CD4-positive, alpha-beta T cell treated with Interleukin-10 for 1 hour (primary cell): ENCODE results near the gene CPLX1.
A peak's percentile ranks its signal among the peaks of the same experiment; 100 is the strongest.
"Not testable (repeated sequence)": the region's sequence is repeated elsewhere in the genome, so short reads cannot be mapped to it uniquely, and the experiment has no call there.

ENCODE experiments used
- DNase-seq: peaks from one replicate; pipeline ENCODE4 v3.0.0-alpha.2; 2020

CPLX1 gene

DNA sequence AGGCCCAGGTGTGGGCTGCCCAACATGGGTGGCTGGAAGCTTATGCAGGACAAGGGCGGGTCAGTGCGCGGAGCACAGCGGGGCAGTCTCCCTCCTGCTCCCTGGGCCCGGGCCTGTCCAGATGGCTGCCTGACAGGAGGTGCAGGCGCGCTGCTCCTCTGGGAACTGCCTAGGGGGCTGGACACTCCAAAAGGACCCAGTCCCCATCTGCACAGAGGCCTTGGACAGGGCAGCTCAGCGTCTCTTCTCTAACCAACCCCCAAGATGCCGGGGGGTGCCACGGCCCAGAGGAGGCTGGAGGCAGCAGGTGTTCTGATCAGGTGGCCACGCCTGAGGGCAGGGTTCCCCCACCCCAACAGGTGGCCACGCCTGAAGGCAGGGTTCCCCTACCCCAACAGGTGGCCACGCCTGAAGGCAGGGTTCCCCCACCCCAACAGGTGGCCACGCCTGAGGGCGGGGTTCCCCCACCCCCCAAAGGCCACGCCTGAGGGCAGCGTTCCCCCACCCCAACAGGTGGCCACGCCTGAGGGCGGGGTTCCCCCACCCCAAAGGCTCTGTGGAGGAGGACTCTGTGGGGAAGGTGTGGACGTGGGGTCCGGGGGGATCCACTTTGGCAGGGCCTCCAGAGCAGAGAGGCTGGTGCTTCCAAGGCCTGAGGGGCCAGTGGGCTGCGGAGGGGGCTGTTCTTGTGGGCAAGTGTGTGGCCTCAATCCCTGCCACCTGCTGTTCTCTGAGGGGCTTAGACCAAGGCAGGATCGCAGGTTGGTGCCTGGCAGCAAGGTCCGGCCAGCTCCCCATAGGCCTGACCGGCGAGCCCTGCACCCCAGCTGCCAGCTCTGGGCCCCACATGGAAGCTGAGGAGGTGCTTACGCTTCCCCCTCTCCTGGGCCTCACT lies 36.1 kb downstream of the CPLX1 start:
- no peak for DNase-seq

DNA sequence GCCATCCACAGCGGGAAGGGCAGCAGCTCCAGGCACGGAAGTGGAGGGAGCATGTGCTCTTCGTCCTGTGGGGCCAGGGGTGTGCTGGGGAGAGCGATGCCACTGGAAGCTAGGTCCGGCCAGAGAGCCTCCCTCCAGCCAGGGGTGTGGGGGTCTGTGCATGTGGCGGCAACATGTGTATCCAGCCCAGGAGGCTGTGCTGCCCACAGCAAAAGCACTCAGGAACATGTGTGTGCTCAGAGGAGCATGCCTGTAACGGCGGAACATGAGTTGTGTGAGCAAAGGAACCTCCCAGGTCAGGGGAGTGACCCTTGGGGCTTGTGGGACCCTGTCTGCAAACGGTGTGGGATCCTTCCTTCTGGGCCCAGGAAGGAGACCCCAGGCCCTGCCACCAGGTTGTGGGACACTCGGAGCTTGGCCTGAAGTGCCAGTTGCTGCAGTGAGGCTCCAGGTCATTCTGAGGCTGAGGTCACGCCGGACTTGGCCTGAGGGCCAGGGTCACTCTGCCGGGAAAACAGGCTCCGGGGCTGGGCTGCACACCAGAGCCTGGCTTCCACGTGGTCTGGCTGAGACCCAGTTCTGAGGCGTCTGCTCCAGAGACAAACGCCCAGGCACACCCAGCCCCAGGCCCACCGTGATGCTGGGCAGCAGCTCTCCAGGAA lies 37.2 kb downstream of the CPLX1 start:
- no peak for DNase-seq

DNA sequence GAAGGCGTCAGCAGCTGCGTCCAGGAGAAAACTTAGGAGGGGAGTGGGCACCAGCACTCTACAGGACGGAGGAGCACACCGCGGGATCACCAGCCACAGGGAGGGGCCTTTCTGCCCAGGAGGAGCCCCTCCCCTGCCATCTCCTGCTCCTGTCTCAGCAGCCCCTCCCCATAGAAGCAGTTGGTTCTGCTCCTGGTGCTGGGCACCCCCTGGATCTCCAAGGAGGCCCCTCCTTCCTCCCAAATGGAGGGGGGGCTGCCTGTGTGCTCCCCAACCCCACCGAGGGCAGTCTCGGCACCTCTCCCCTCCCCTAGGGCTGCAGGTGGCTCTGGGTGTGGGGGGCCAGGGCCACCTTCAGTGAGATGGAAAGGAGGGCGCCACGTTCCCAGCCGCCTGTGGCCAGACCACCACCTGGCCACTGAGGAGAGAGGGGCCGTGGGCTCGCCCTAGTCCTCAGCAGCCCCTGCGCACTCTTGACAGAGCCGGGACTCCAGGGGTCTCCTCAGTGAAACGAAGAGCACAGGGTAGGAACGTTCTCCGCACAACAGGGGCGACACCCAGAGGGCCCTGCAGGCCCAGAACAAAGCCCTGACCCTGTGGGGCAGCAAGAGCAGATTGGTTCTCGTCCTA lies 37.8 kb downstream of the CPLX1 start:
- no peak for DNase-seq

DNA sequence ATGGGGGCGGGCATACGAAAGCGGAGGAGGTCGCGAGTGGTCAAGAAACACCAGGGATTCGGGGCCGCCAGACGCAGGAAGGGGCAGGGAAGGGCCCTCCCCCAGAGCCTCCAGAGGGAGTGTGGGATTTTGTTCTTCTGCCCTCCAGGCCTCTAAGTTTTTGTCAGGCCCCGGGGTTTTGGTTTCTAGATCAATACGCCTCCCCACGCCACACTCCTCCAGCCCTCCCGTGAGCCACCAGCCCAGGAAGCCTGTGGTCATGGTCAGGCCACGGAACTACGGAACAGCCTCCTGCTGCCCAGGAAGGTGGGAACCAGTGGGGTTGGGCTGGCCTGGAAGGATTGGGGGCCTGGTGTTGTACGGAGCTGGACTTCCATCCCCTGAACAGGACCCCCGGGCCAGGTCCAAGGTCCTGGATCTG lies 38.4 kb downstream of the CPLX1 start:
- no peak for DNase-seq

DNA sequence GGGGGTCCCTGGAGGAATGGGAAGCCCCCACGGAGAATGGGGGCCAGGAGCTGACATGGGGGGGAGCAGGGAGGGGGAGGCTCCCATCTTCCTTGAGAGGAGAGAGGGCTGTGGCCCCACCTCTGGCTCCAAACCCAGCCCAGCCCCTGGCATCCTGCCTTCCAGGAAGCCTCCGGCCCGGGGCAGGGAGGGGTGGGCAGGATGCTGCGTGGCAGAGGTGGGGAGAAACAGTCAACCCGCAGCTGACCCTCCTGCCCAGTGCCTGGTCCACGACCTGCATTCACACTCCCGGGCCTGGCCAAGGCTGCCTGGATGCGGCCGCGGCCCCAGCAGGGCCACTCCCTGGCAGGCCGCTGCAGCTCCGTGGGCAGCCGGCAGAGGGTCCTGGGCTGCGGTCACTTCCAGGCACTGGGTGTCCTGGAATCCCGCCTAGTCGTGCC lies 39.0 kb downstream of the CPLX1 start:
- no peak for DNase-seq

DNA sequence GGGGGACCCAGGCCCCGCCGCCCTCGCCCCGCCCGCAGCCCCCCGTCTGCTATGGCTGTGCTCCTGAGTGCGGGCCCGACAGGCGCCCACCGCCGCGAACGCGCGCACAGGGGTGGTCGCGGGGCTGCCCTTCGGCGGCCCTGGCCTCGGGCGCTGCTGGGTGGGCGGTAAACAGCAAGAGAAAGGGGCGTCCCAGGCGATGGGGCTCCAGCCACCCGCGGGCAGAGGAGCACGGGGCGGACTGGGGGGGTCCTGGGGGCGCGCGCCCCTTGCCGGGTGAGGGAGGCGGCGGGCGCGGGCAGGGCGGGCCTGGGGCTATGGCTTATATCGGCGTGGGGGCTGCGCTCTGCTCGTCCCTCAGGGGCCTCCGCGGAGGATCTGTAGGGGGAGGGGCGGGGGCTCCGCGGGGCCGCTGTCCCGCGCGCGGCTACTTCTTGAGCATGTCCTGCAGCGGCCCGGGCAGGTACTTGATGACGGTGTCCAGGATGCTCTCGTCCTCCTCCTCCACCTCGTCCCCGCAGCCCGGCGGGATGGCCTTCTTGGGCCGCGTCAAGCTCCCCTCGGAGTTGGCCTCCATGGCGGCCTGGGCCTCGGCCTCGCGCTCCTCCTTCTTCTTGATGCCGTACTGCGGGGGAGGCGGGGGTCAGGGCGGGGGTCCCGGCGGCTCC lies 39.7 kb downstream of the CPLX1 start:
- DNase-seq: no peak

DNA sequence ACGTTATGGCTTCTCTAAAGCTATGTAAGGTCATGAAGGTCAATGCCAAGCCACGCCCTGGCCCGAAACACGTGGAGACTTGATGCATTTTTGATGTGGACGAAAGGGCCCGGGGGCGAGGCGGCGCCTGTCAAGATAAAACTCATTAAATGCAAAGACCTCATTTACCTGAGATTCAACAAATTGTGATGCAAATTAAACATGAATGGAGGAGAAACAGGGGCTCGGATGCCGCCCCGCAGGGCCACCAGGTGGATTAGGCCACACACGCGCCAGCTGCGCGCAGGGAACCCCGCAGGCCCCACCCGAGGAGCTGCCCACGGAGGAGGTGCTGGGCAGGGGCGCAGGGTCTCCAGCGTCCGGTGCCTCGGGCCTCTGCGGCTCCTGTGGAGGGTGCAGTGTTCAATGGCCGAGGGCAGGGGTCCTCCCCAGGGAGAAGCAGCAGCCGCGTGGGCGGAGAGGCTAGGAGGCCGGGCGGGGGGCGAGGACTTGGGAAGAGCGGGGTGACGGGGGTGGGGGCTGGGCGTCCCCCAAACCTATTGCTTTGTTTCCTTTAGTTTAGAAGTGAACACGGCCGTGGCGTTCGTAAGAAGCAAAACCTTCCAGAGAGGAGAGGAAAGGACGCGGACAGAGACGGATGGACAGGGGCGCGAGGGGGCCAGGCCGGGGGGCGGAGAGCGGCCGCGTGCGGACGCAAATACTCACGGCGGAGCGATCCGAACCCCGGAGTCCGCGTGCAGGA lies 40.4 kb downstream of the CPLX1 start:
- DNase-seq: no peak

DNA sequence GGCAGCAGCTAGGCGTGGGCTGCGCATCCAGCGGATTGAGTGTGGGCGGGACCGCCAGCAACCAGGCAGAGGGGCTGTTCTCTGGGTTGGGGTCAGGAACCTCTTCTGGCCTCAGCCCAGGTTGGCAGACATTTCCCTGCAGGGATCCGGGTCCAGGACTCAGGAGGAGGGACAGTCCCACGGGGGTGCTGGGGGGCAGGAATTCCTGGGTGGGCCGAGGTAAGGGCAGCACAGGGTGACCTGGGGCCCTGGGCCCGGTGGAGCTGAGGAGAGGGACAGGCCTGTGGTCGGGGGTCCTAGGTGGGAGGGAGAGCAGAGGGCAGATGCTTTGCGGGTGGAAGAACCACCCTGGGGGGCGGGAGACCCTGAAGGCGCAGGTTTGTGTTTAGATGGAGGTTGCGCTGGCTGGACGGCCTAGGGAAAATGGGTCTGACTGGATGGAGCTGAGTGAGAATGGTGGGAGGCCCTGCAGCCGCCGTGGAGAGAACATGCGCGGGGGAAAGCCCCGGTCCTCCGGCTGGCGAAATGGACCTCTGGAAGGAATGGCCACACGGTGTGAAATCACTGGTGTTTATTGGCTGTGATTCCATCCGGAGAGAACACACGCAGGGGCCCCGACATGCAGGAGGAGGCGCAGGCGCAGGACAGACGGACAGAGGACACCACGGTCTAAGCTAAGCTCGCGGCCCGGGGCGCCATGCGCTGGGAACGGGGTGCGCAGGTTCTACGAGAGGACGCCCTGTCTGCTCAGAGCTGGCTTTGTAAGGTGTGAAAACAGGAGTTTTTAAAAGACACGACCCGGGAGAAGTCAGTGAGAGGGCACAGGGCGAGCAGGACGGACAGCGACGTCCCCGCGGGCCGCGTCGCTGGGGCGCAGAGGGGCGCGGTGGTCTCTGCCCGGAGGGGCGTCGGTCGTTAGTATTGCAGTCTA lies 41.3 kb downstream of the CPLX1 start:
- no peak for DNase-seq

DNA sequence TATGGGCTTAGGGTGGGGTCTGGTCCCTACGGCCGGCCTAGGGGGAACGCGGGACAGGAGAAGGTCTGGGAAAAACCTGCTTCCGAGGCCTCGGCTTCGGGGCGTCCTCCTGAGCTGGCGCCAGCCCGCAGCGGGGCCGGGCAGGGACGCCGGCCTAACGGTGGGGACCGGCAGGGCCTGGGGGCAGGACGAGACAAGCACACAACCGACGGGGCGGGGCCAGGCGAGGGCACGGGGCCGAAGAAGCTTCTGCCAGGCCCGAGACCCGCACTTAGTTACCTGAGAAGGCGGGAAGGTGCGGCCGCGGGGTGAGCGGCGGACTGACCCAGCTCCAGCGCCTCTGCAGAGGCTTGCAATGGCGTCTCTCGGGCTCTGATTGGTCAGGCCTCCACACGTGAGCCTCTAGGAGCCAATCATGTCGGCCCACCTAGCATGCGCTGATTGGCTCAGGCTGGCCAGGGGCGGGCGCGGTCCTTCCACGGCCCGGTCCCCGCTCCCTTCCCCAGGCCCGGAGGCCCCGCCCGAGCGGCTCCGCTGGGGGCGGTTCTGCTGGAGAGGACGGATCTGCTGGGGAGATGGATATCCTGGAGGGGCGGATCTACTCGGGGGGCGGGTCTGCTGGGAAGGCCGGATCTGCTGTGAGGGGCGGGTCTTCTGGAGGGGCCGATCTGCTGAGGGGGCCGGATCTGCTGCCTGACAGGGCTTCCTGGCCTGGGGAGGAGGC lies 44.3 kb downstream of the CPLX1 start:
- peak; percentile 100 for DNase-seq

DNA sequence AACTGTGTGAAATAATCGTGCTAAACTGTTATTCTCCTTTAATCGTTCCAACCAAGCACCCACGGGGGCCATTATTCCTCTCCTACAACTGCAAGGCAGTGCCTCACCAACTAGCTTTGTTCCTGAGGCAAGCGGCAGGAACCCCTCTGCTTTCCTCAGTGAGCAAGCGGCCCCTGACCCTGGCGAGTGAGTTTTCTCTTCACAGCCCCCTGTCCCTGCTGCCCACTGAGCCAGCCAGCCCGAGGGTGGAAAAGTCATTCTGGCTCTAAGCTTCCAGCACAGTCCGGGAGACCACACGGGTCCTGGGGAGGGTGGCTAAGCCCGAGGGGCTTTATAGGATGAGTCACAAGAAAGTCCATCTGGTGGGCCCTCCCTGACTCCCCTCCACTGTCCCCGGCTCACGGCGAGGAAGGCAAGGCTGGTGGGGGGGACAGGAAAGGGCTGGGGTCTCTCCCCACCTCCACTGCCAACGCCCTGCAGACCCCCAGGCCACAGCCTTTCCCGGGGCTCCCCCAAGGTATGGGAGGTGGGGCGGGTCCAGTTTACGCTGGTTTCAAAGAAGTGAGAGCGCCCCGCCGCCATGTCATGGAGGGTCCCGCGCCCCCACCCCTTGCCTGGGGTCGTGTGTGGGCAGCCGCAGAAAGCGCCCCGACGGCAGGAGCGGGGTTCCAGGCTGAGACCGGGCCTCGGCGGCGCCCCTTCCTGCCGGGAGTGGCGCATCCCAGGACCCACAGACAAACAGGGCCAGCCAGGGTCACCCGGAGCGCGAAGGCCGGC lies 45.0 kb downstream of the CPLX1 start:
- DNase-seq: no peak

DNA sequence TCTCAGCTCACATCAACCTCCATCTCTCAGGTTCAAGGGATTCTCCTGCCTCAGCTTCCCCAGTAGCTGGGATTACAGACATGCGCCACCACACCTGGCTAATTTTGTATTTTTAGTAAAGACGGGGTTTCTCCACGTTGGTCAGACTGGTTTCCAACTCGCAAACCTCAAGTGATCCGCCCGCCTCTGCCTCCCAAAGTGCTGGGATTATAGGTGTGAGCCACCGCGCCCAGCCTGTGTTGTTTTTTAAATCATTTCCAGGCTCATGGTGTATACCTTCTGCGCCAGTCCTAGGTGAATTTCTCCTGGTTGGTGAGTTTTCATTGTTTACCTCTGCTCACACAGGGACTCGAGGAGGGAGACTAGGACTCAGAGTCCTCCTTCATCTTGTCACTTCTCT lies 45.7 kb downstream of the CPLX1 start:
- DNase-seq: not testable (repeated sequence)

DNA sequence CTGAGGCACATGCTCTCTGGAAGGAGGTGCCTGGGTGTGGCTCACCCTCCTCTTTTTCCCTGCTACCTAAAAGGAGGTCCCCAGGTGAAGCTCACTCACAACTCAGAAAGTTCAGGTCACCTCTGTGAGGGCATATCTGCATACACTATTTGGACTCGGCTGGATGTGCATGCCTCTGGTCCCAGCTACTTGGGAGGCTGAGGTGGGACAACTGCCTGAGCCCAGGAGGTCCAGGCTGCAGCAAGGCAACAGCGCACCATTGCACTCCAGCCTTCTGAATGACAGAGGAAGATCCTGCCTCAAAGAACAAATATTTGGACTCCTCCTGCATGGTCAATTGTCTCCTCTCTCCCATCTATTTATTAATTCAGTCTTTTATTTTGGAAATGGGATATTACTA lies 46.4 kb downstream of the CPLX1 start:
- DNase-seq: no peak

DNA sequence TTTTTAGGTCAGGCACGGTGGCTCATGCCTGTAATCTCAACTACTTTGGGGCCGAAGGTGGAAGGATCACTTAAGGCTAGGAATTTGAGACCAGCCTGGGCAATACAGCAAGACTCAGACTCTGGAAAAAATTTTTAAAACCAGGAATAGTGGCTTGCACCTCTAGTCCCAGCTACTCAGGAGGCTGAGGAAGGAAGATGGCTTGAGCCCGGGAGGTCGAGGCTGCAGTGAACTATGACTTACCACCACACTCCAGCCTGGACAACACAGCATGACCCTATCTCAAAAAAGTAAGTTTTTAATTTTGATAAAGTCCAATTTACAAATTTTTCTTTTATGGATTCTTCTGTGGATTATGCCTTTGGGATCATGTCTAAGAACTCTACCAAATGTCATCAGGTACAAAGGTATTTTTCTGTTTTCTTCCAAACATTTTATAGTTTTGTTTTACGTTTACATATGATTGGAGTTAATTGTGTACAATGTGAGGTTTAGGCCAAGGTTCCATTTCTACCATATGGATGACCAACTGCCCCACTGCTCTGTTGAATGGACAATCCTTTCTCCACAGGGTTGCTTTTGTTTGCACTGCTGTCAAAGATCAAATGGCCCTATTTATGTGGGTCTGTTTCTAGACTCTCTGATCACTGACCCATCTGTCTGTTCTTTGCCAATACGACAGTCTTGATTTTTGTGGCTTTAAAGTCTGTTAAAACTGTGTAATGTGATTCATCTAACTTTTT lies 48.2 kb downstream of the CPLX1 start:
- DNase-seq: no peak

DNA sequence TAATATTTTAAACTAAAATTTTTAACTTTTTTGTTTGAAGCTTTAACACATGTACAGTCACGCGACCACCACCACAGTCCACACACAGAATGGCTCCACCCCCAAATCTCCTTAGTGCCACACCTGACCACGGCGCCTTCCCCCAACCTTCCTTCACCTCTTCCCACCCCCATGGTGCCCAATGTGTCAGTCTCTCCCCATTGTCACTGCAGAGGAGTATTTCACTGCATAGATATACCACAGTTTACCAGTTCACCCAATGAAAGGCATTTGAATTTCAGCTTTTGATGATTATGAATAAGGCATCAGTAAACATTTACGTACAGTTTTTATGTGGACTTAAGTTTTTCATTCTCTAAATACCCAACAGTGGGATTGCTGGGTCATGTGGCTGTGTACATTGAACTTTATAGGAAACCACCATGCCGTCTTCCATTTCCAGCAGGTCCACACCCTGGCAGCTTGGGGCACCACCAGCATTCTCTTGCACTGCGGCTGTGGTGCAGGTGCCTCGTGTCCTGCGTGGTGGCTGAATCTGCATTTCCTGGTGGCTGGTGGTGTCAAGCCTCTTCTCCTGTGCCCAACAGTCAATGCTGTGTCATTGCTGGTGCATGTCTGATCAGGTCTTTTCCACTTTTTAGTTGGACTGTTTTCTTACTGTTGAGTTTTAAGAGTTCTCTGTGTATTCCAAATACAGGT lies 49.0 kb downstream of the CPLX1 start:
- no peak for DNase-seq

DNA sequence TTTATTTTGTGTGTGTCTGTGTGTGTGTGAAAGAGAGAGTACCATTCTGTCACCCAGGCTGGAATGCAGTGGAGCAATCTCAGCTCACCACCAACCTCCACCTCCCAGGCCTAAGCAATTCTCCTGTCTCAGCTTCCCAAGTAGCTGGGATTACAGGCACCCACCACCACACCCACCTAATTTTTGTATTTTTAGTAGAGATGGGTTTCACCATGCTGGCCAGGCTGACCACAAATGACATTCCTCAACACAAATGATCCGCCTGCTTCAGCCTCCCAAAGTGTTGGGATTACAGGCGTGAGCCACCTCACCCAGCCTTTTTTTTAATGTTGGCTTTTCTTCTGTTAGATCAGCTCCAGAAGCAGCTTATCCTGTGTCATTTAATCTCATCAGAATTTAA lies 50.4 kb downstream of the CPLX1 start:
- DNase-seq: not testable (repeated sequence)

DNA sequence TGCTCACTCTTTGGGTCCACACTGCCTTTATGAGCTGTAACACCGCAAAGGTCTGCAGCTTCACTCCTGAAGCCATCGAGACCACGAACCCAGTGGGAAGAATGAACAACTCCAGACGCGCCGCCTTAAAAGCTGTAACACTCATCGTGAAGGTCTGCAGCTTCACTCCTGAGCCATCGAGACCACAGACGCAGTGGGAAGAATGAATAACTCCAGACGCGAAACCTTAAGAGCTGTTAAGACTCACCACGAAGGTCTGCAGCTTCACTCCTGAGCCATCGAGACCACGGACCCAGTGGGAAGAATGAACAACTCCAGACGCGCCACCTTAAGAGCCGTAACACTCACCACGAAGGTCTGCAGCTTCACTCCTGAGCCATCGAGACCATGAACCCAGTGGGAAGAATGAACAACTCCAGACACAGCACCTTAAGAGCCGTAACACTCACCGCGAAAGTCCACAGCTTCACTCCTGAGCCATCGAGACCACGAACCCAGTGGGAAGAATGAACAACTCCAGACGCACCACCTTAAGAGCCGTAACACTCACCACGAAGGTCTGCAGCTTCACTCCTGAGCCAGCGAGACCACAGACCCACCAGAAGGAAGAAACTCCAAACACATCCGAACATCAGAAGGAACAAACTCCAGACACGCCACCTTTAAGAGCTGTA lies 51.4 kb downstream of the CPLX1 start:
- DNase-seq: not testable (repeated sequence)

DNA sequence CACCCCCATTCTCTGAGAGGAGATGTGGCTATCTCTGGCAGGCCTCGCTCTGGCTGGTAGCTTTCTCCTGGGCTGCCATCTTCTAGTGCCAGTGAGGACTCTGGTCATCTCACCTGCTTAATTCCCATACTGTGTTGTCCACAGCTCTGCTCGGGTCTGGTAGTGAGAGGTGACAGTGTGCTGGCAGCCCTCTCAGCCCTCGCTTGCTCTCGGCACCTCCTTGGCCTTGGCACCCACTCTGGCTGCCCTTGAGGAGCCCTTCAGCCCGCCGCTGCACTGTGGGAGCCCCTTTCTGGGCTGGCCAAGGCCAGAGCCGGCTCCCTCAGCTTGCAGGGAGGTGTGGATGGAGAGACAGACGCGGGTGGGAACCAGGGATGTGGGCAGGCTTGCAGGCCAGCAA lies 52.7 kb downstream of the CPLX1 start:
- no peak for DNase-seq

DNA sequence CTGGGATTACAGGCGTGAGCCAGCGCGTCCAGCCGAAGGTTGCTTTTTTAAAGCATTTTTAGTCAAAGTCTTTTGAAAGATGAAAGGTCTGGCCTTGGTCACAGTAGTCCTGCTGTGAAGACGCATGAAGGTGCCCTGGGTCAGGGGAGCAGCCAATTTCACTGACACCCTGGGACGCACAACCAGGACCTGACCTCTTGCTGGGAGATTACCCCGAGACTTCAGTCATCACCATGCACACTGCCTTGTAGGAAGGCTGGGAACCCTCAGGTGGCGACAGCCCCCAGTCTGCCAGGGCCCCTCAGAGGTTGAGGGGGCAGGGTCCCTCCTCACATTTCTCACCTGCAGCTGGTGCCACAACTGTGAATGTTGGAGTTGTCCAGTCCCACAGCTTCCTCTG lies 53.2 kb downstream of the CPLX1 start:
- no peak for DNase-seq
